Suprapubic skin (tissue), 4 donors: ENCODE data around the gene ZNF143. TPM values are rescaled to one million over a fixed set of nuclear protein-coding genes. Genes with fewer than 3 reads are reported as not detected.
"Not testable (repeated sequence)": the region's sequence is repeated elsewhere in the genome, so short reads cannot be mapped to it uniquely, and the experiment has no call there.

Source experiments
- DNase-seq, 2 donors: peaks; one replicate each; pipeline ENCODE4 v3.0.0-alpha.2; 2019; ENCODE audit warnings: low spot score in 2 of 2
- H3K27ac ChIP-seq: fragments of 200-600 bp; sonication (generic); one replicate; pipeline ENCODE4 v1.5.1; 2019
- H3K27me3 ChIP-seq: fragments of 200-600 bp; sonication (generic); one replicate; pipeline ENCODE4 v1.5.1; 2019
- H3K36me3 ChIP-seq: fragments of 200-600 bp; sonication (generic); one replicate; pipeline ENCODE4 v1.5.1; 2019
- H3K4me1 ChIP-seq: fragments of 200-600 bp; sonication (generic); one replicate; pipeline ENCODE4 v1.5.1; 2019
- H3K4me3 ChIP-seq: fragments of 200-600 bp; sonication (generic); one replicate; pipeline ENCODE4 v1.5.1; 2019; ENCODE audit warnings: mild to moderate bottlenecking
- H3K9me3 ChIP-seq: fragments of 200-600 bp; sonication (generic); one replicate; pipeline ENCODE4 v1.5.1; 2019
- EP300 ChIP-seq: sonication (generic); formaldehyde crosslinking; IDR thresholded peaks from one replicate; pipeline ENCODE4 v1.6.1; 2017; ENCODE audit warnings: antibody characterized with exemption
- POLR2A ChIP-seq, 2 donors: fragments of 450-650 bp; IDR thresholded peaks; one replicate each; pipeline ENCODE4 v1.6.1; 2017; ENCODE audit warnings: antibody characterized with exemption in 2 of 2, mild to moderate bottlenecking in 2 of 2, moderate library complexity in 2 of 2
- POLR2AphosphoS5 ChIP-seq, 3 donors: sonication (generic); formaldehyde crosslinking; IDR thresholded peaks; one replicate each; pipeline ENCODE4 v1.6.1; 2017; ENCODE audit warnings: antibody characterized with exemption in 3 of 3
- WGBS: methylation state at CpG from one replicate; pipeline ENCODE4 v1.1.5; 2018; 5-methylcytosine and 5-hydroxymethylcytosine counted together
- total RNA-seq, 4 donors: library from RNA; depleted of rRNA; stranded (reverse); fragments of >200 nt; gene quantifications; one replicate each; pipeline ENCODE4 v1.1.0, GENCODE V29; 2016
- TF ChIP-seq, protein P1 (sequence below), 2 donors: fragments of 200-600 bp in 1 of 2; fragments of 450-650 bp in 1 of 2; sonication (generic) in 1 of 2; IDR thresholded peaks; one replicate each; pipeline ENCODE4 v1.5.1; 2016 to 2019; ENCODE audit warnings: antibody characterized with exemption in 2 of 2, mild to moderate bottlenecking in 1 of 2, moderate library complexity in 1 of 2

Gene ZNF143
- total RNA-seq, 4 donors from 2014 or later, result 16.1 to 25.9 (median 18.4) TPM

DNA sequence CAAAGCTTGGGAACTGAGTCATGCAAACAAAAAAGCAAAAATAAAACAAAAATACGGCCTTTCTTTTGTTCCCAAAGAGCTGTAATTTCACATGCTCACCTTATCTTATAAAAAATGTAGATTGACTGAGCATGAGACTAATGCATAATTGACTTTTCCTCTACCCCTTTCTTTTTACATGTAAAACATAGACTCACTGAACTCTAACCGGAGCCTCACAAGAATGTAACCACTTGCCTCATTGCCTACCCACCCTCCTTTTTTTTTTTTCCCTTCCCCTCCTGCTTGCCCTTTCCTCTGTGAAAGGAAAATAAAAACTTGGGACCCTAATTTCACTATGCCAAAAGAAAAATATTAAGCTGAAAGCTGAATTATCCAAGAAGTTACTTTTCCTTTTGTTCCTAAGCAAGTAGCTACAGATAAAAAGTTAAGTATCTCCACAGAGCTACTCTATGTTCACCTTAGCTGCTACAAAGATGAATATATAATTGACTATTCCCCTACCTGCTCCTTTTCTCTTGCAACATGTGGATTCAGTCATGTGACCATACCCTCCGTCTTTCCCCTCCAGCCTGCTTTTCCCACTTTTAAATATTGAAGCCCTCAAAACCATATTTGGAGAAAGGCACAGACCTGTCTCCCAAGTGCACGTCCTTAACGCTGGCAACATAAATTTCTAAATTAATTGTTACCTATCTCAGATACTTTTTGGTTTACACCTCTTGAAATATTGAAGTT is 73.1 kb downstream of the ZNF143 start:
- Histone ChIP-seq H3K36me3 (no peaks in the 10 kb centered on the region), H3K27ac (no peak overlapping the region), H3K4me1 (peaks cover 44% of the 10 kb centered on the region), H3K27me3 (no peaks in the 10 kb centered on the region), H3K4me3 (no peak overlapping the region), H3K9me3 (no peaks in the 10 kb centered on the region)
- TF ChIP-seq POLR2AphosphoS5 (IDR thresholded peaks at IDR 0.05) (no peak), POLR2A (IDR thresholded peaks at IDR 0.05) (no peak), EP300 (no peak)
- TF ChIP-seq, protein P1, sequence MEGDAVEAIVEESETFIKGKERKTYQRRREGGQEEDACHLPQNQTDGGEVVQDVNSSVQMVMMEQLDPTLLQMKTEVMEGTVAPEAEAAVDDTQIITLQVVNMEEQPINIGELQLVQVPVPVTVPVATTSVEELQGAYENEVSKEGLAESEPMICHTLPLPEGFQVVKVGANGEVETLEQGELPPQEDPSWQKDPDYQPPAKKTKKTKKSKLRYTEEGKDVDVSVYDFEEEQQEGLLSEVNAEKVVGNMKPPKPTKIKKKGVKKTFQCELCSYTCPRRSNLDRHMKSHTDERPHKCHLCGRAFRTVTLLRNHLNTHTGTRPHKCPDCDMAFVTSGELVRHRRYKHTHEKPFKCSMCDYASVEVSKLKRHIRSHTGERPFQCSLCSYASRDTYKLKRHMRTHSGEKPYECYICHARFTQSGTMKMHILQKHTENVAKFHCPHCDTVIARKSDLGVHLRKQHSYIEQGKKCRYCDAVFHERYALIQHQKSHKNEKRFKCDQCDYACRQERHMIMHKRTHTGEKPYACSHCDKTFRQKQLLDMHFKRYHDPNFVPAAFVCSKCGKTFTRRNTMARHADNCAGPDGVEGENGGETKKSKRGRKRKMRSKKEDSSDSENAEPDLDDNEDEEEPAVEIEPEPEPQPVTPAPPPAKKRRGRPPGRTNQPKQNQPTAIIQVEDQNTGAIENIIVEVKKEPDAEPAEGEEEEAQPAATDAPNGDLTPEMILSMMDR (IDR thresholded peaks at IDR 0.05), result no peak
- 71% methylated on average over 5 of the region's 5 CpGs for WGBS
- no peak for DNase-seq

DNA sequence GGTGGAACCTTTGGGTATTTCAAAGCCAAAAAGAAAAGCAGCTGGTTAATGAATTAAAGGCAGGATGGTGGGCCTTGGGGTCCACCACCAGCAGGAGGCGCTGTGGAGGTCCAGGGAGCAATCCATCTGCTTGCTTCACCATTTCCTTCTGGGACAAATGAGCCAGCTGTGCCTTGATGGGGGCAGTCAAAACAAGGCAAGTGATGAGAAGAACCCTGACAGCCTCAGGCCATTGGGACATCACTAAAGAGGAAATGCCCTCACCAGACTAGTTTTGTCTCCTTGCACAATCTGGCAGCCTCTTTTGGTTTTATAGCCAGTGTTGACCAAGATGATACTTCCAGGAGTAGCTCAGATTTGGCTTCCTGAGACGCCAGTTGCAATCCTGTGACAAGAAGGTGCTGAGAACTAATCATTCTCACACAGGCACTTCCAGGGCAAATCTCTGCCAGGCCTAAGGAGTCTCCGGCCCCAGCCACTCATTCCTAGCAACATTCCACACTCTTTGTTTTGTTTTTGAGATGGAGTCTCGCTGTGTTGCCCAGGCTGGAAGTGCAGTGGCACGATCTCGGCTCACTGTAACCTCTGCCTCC is 74.5 kb downstream of the ZNF143 start:
- Histone ChIP-seq H3K9me3 (no peaks in the 10 kb centered on the region), H3K27ac (peak overlapping the region; percentile 60)
- 76% methylated on average over 6 of the region's 6 CpGs for WGBS

DNA sequence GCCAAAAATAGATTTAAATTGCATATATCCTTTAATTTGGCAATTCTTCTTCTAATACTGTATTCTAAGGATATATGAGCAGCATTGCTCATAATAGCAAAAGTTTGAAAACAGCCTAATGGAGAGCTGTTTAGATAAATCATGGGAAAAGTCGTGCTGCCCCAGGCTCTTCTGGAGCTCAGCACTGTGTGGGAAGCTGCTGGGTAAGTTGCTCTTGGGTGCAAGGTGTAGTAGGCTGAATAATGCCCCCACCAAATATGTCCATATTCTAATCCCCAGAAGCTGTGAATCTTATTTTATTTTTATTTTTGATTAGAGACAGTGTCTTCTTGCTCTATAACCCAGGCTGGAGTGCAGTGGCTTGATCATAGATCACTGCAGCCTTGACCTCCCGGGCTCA is 77.7 kb downstream of the ZNF143 start:
- Histone ChIP-seq H3K9me3 (no peaks in the 10 kb centered on the region), H3K4me1 (peaks cover 16% of the 10 kb centered on the region), H3K36me3 (no peaks in the 10 kb centered on the region), H3K27me3 (no peaks in the 10 kb centered on the region), H3K27ac (no peak overlapping the region), H3K4me3 (no peak overlapping the region)
- 89% methylated on average over 2 of the region's 2 CpGs for WGBS
- TF ChIP-seq, protein P1 (IDR thresholded peaks at IDR 0.05), result no peak
- TF ChIP-seq POLR2A (IDR thresholded peaks at IDR 0.05) (no peak), EP300 (no peak), POLR2AphosphoS5 (IDR thresholded peaks at IDR 0.05) (no peak)
- DNase-seq, result no peak

More for the DNA sequence above, 74.5 kb downstream of the ZNF143 start:
- no peaks in the 10 kb centered on the region for H3K27me3 ChIP-seq
- H3K36me3 ChIP-seq, result no peaks in the 10 kb centered on the region
- peak; percentile 90 for DNase-seq
- H3K4me1 ChIP-seq, result peaks cover 30% of the 10 kb centered on the region
- no peak overlapping the region for H3K4me3 ChIP-seq
- no peak for TF ChIP-seq POLR2A (IDR thresholded peaks at IDR 0.05)
- no peak for TF ChIP-seq EP300
- TF ChIP-seq, protein P1 (IDR thresholded peaks at IDR 0.05), result peak; percentile 61 to 82
- TF ChIP-seq POLR2AphosphoS5 (IDR thresholded peaks at IDR 0.05), result peak in 2 of 3 donors; percentile 92 to 97

DNA sequence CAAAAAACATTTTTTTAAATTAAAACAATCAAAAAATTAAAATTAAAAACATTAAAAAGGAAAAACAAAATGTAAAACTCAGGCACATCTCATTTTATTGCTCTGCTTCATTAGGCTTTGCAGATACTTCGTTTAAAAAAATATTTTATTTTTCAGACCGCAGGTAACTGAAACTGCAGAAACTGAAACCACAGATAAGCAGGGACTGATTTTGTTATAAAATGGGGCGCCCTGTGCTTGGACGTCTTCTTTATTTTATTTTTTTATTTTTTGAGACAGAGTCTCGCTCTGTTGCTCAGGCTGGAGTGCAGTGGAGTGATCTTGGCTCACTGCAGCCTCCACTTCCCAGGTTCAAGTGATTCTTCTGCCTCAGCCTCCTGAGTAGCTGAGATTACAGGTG is 88.4 kb downstream of the ZNF143 start:
- not testable (repeated sequence) for H3K9me3 ChIP-seq, H3K4me1 ChIP-seq, DNase-seq, H3K27ac ChIP-seq, H3K27me3 ChIP-seq, H3K4me3 ChIP-seq, H3K36me3 ChIP-seq
- WGBS, result 93% methylated on average over 5 of the region's 5 CpGs

DNA sequence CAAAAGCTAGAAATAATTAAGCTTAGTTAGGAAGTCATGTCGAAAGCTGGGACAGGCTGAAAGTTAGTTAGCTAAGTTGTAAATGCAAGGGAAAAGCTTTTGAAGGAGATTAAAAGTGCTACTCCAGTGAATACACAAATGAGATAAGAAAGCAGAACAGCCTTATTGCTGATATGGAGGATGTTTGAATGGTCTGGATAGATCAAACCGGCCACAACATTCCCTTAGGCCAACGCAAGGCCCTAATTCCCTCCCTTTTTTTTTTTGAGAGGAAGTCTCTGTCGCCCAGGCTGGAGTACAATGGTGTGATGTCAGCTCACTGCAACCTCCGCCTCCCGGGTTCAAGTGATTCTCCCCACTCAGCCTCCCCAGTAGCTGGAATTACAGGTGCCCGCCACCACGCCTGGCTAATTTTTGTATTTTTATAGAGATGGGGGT is 89.4 kb downstream of the ZNF143 start:
- Histone ChIP-seq H3K27me3 (no peaks in the 10 kb centered on the region), H3K36me3 (no peaks in the 10 kb centered on the region), H3K27ac (no peak overlapping the region), H3K9me3 (no peaks in the 10 kb centered on the region), H3K4me3 (no peak overlapping the region), H3K4me1 (no peaks in the 10 kb centered on the region)
- WGBS, result 90% methylated on average over 8 of the region's 8 CpGs
- TF ChIP-seq, protein P1 (IDR thresholded peaks at IDR 0.05), result no peak
- TF ChIP-seq POLR2A (IDR thresholded peaks at IDR 0.05), result no peak
- no peak for TF ChIP-seq EP300
- TF ChIP-seq POLR2AphosphoS5 (IDR thresholded peaks at IDR 0.05), result no peak
- no peak for DNase-seq
